H9 (cell line): ENCODE measurements around the gene SLC35F3. TPM values are rescaled to one million over a fixed set of nuclear protein-coding genes. Genes with fewer than 3 reads are reported as not detected.

Experiments used
- DNase-seq: peaks from one replicate; pipeline ENCODE4 v3.0.0-alpha.2; 2017
- H2AFZ ChIP-seq: one replicate; pipeline ENCODE4 v1.6.1; 2013; ENCODE audit warnings: mild to moderate bottlenecking, low read length, control low read depth, moderate library complexity
- H2AK5ac ChIP-seq: 2 replicates; pipeline ENCODE4 v1.6.1; 2013; ENCODE audit warnings: low read length, control low read depth, mixed read lengths; ENCODE audit not compliant: insufficient read length
- H2BK120ac ChIP-seq: one replicate; pipeline ENCODE4 v1.6.1; 2013; ENCODE audit warnings: low read depth, mild to moderate bottlenecking, low read length, control low read depth, inconsistent platforms; ENCODE audit not compliant: poor library complexity, severe bottlenecking
- H2BK12ac ChIP-seq: 2 replicates; pipeline ENCODE4 v1.6.1; 2013; ENCODE audit warnings: low read length, control low read depth, mixed read lengths, low read depth; ENCODE audit not compliant: insufficient read length
- H2BK15ac ChIP-seq: 2 replicates; pipeline ENCODE4 v1.6.1; 2013; ENCODE audit warnings: low read depth, low read length, control low read depth
- H2BK20ac ChIP-seq: one replicate; pipeline ENCODE4 v1.6.1; 2013; ENCODE audit warnings: low read depth, mild to moderate bottlenecking, low read length, control low read depth, inconsistent platforms; ENCODE audit not compliant: poor library complexity, severe bottlenecking
- H2BK5ac ChIP-seq: 2 replicates; pipeline ENCODE4 v1.6.1; 2013; ENCODE audit warnings: low read length, control low read depth, mixed read lengths; ENCODE audit not compliant: insufficient read length
- H3K14ac ChIP-seq: 2 replicates; pipeline ENCODE4 v1.6.1; 2013; ENCODE audit warnings: low read length, control low read depth; ENCODE audit not compliant: insufficient read depth
- H3K18ac ChIP-seq: 2 replicates; pipeline ENCODE4 v1.6.1; 2013; ENCODE audit warnings: low read depth, mild to moderate bottlenecking, mixed read lengths, low read length, control low read depth; ENCODE audit not compliant: insufficient read length
- H3K23ac ChIP-seq: 2 replicates; pipeline ENCODE4 v1.6.1; 2013; ENCODE audit warnings: low read length, control low read depth, mixed read lengths, low read depth; ENCODE audit not compliant: insufficient read length
- H3K23me2 ChIP-seq: 2 replicates; pipeline ENCODE4 v1.6.1; 2013; ENCODE audit warnings: low read depth, mild to moderate bottlenecking, mixed read lengths, low read length, control low read depth; ENCODE audit not compliant: insufficient read length, poor library complexity, severe bottlenecking
- H3K27ac ChIP-seq: 2 replicates; pipeline ENCODE4 v1.5.1; 2013; ENCODE audit warnings: low read length, control low read depth, mixed read lengths, low read depth; ENCODE audit not compliant: insufficient read length
- H3K27me3 ChIP-seq: 2 replicates; pipeline ENCODE4 v1.6.1; 2013; ENCODE audit warnings: low read length, control low read depth, inconsistent platforms; ENCODE audit not compliant: insufficient read depth
- H3K4ac ChIP-seq: 2 replicates; pipeline ENCODE4 v1.6.1; 2013; ENCODE audit warnings: low read depth, mild to moderate bottlenecking, control low read depth, inconsistent platforms, low read length, moderate library complexity
- H3K4me1 ChIP-seq: 2 replicates; pipeline ENCODE4 v1.6.1; 2013; ENCODE audit warnings: low read length, control low read depth, inconsistent platforms; ENCODE audit not compliant: insufficient read depth
- H3K4me2 ChIP-seq: 2 replicates; pipeline ENCODE4 v1.6.1; 2013; ENCODE audit warnings: low read length, control low read depth, mixed read lengths; ENCODE audit not compliant: insufficient read length, insufficient read depth
- H3K56ac ChIP-seq: 2 replicates; pipeline ENCODE4 v1.6.1; 2013; ENCODE audit warnings: low read depth, mild to moderate bottlenecking, mixed read lengths, low read length, control low read depth; ENCODE audit not compliant: insufficient read length
- H3K79me1 ChIP-seq: 2 replicates; pipeline ENCODE4 v1.6.1; 2013; ENCODE audit warnings: low read depth, mild to moderate bottlenecking, moderate library complexity, low read length, control low read depth, inconsistent platforms; ENCODE audit not compliant: insufficient read depth, poor library complexity, severe bottlenecking
- H3K79me2 ChIP-seq: 2 replicates; pipeline ENCODE4 v1.6.1; 2013; ENCODE audit warnings: low read length, control low read depth, inconsistent platforms; ENCODE audit not compliant: insufficient read depth
- H3K9ac ChIP-seq: 2 replicates; pipeline ENCODE4 v1.6.1; 2013; ENCODE audit warnings: low read length, control low read depth, mixed read lengths; ENCODE audit not compliant: insufficient read length; ENCODE audit errors: extremely low read depth
- H3K9me3 ChIP-seq: one replicate; pipeline ENCODE4 v1.6.1; 2013; ENCODE audit warnings: low read depth, low read length, inconsistent platforms; ENCODE audit not compliant: control insufficient read depth
- H3T11ph ChIP-seq: one replicate; pipeline ENCODE4 v1.6.1; 2013; ENCODE audit warnings: mild to moderate bottlenecking, low read length, control low read depth, inconsistent platforms
- H4K20me1 ChIP-seq: one replicate; pipeline ENCODE4 v1.6.1; 2013; ENCODE audit not compliant: control insufficient read depth, insufficient read length, insufficient read depth
- H4K5ac ChIP-seq: 2 replicates; pipeline ENCODE4 v1.6.1; 2013; ENCODE audit warnings: low read depth, mild to moderate bottlenecking, mixed read lengths, low read length, control low read depth; ENCODE audit not compliant: insufficient read length
- H4K8ac ChIP-seq: replicated peaks from 2 replicates; pipeline ENCODE4 v1.6.1; 2013; ENCODE audit warnings: low read length, control low read depth, mixed read lengths, low read depth; ENCODE audit not compliant: insufficient read length
- H4K91ac ChIP-seq: 2 replicates; pipeline ENCODE4 v1.6.1; 2013; ENCODE audit warnings: low read depth, mild to moderate bottlenecking, moderate library complexity, mixed read lengths, low read length, control low read depth; ENCODE audit not compliant: insufficient read length
- H3K27ac Mint-ChIP-seq, 3 experiments: 2 replicates in 2 of 3; 3 replicates in 1 of 3; pipeline ENCODE4 v1.8.0; 2020 to 2021; ENCODE audit warnings: mixed read lengths in 3 of 3, mild to moderate bottlenecking in 1 of 3, moderate library complexity in 1 of 3
- H3K27me3 Mint-ChIP-seq: 2 replicates; pipeline ENCODE4 v1.8.0; 2021; ENCODE audit warnings: low read depth, mild to moderate bottlenecking, moderate library complexity, mixed read lengths
- H3K36me3 Mint-ChIP-seq, 3 experiments: 2 replicates in 2 of 3; 3 replicates in 1 of 3; pipeline ENCODE4 v1.8.0; 2020 to 2021; ENCODE audit warnings: low read depth in 3 of 3, mixed read lengths in 3 of 3; ENCODE audit not compliant: insufficient read depth in 1 of 3
- H3K4me1 Mint-ChIP-seq, 2 experiments: 2 replicates each; pipeline ENCODE4 v1.8.0; 2020; ENCODE audit warnings: mixed read lengths in 2 of 2
- H3K4me3 Mint-ChIP-seq, 2 experiments: 2 replicates in 1 of 2; 3 replicates in 1 of 2; pipeline ENCODE4 v1.8.0; 2020 to 2021; ENCODE audit warnings: mild to moderate bottlenecking in 2 of 2, mixed read lengths in 2 of 2, moderate library complexity in 1 of 2
- H3K9me3 Mint-ChIP-seq, 2 experiments: 2 replicates in 1 of 2; 3 replicates in 1 of 2; pipeline ENCODE4 v1.8.0; 2020; ENCODE audit warnings: mild to moderate bottlenecking in 2 of 2, mixed read lengths in 2 of 2, moderate library complexity in 1 of 2
- CTCF ChIP-seq: fragments of 200-600 bp; sonication (generic); conservative IDR thresholded peaks from 3 replicates; pipeline ENCODE4 v1.8.0; 2021; ENCODE audit warnings: antibody characterized with exemption, mild to moderate bottlenecking
- WGBS: extraction: QIAGEN DNeasy Blood & Tissue Kit; methylation state at CpG from one replicate; pipeline ENCODE4 v1.1.7; 2013; ENCODE audit warnings: missing lambda C conversion rate, low lambda C conversion rate, mixed read lengths; ENCODE audit not compliant: insufficient read length; ENCODE audit errors: extremely low coverage; 5-methylcytosine and 5-hydroxymethylcytosine counted together
- total RNA-seq: library from RNA; stranded (reverse); gene quantifications from 2 replicates; pipeline ENCODE4 v1.2.1, GENCODE V29; 2021

Gene SLC35F3
- total RNA-seq, 1 experiment from 2014 or later = 0.81 TPM

- no peak overlapping the region for H3K4me3 Mint-ChIP-seq
- Histone ChIP-seq H3K9ac (no peak overlapping the region), H3K56ac (no peak overlapping the region), H2BK12ac (no peak overlapping the region), H3K79me1 (no peaks in the 10 kb centered on the region), H3K27me3 (no peaks in the 10 kb centered on the region), H4K5ac (no peak overlapping the region), H2BK15ac (no peak overlapping the region), H3K14ac (no peak overlapping the region), H3K18ac (no peak overlapping the region), H2AK5ac (no peak overlapping the region), H3T11ph (no peak overlapping the region), H2BK120ac (no peak overlapping the region), H4K20me1 (no peaks in the 10 kb centered on the region), H3K23me2 (no peaks in the 10 kb centered on the region), H4K8ac (no peak overlapping the region), H3K79me2 (no peaks in the 10 kb centered on the region), H3K4me2 (no peak overlapping the region), H3K4me1 (no peaks in the 10 kb centered on the region), H3K4ac (no peak overlapping the region), H2BK20ac (no peak overlapping the region), H3K9me3 (peaks cover 5% of the 10 kb centered on the region), H2BK5ac (no peak overlapping the region), H3K27ac (no peak overlapping the region), H3K23ac (no peak overlapping the region), H4K91ac (no peak overlapping the region), H2AFZ (no peak overlapping the region)
- H3K4me1 Mint-ChIP-seq = no peaks in the 10 kb centered on the region
- H3K27me3 Mint-ChIP-seq = peaks cover 2% of the 10 kb centered on the region; the same call in 1 of the 2 replicates
- no peak for TF ChIP-seq CTCF
- DNase-seq = no peak
- H3K9me3 Mint-ChIP-seq = peaks cover 24 to 28% of the 10 kb centered on the region in 2 experiments
- no CpG with 5 or more reads among the region's 3 CpGs for WGBS
- H3K36me3 Mint-ChIP-seq = peaks cover 7 to 17% (median 15%) of the 10 kb centered on the region in 3 experiments
- no peak overlapping the region for H3K27ac Mint-ChIP-seq
These were observed 40.5 kb upstream of the SLC35F3 start for GRCh38 chr1:233863901-233864545.
